GM19395 (cell line): ENCODE measurements around the gene CHST9.
"Not testable (repeated sequence)": the region's sequence is repeated elsewhere in the genome, so short reads cannot be mapped to it uniquely, and the experiment has no call there.

Source experiments
- ATAC-seq: cut with Tn5 transposase; IDR thresholded peaks from one replicate; pipeline ENCODE4 v1.9.1; 2021; ENCODE audit warnings: mild to moderate bottlenecking, moderate library complexity; ENCODE audit not compliant: unreplicated experiment

The CHST9 gene

GRCh38 chr18:26943906-26944305 is 241.2 kb downstream of the CHST9 start:
- no peak for ATAC-seq

GRCh38 chr18:26941584-26941983 is 243.5 kb downstream of the CHST9 start:
- no peak for ATAC-seq

GRCh38 chr18:26940744-26941398 is 244.2 kb downstream of the CHST9 start:
- ATAC-seq = no peak

- no peak for ATAC-seq
These were observed 253.4 kb downstream of the CHST9 start for GRCh38 chr18:26931659-26932058.

- ATAC-seq = no peak
These were observed 254.5 kb downstream of the CHST9 start for GRCh38 chr18:26930630-26931029.

GRCh38 chr18:26928670-26929313 is 256.3 kb downstream of the CHST9 start:
- no peak for ATAC-seq

- ATAC-seq = not testable (repeated sequence)
These were observed 257.3 kb downstream of the CHST9 start for GRCh38 chr18:26927822-26928221.

- no peak for ATAC-seq
These were observed 258.9 kb downstream of the CHST9 start for GRCh38 chr18:26926066-26926675.

GRCh38 chr18:26925313-26925712 is 259.8 kb downstream of the CHST9 start:
- no peak for ATAC-seq

GRCh38 chr18:26922313-26922712 is 262.8 kb downstream of the CHST9 start:
- ATAC-seq = no peak

GRCh38 chr18:26920644-26921043 is 264.5 kb downstream of the CHST9 start:
- no peak for ATAC-seq

GRCh38 chr18:26919627-26920026 is 265.5 kb downstream of the CHST9 start:
- ATAC-seq = no peak

- ATAC-seq = no peak
These were observed 265.9 kb downstream of the CHST9 start for GRCh38 chr18:26919201-26919600.

GRCh38 chr18:26911840-26912239 is 273.3 kb downstream of the CHST9 start:
- ATAC-seq = no peak

GRCh38 chr18:26909599-26910290 is 275.4 kb downstream of the CHST9 start:
- ATAC-seq = no peak

GRCh38 chr18:26908906-26909305 is 276.2 kb downstream of the CHST9 start:
- ATAC-seq = no peak

- no peak for ATAC-seq
These were observed 282.8 kb downstream of the CHST9 start for GRCh38 chr18:26902291-26902690.

- no peak for ATAC-seq
These were observed 284.1 kb downstream of the CHST9 start for GRCh38 chr18:26901020-26901419.

GRCh38 chr18:26894426-26894825 is 290.7 kb downstream of the CHST9 start:
- ATAC-seq = no peak

- no peak for ATAC-seq
These were observed 291.1 kb downstream of the CHST9 start for GRCh38 chr18:26893996-26894395.

GRCh38 chr18:26888259-26888658 is 296.8 kb downstream of the CHST9 start:
- ATAC-seq = no peak
